Lower lobe of right lung (tissue), 2 donors: ENCODE results near the gene FARS2. TPM values are rescaled to one million over a fixed set of nuclear protein-coding genes. Genes with fewer than 3 reads are reported as not detected.

Experiments
- ATAC-seq, 2 donors: fragments of 200-7000 bp; cut with Tn5 transposase; one replicate each; pipeline ENCODE4 v1.9.1; 2020 to 2022; ENCODE audit warnings: mild to moderate bottlenecking in 2 of 2, moderate library complexity in 2 of 2
- DNase-seq: peaks from one replicate; pipeline ENCODE4 v3.0.0-alpha.2; 2020
- H3K27ac ChIP-seq: fragments of 200-600 bp; one replicate; pipeline ENCODE4 v1.8.0; 2022
- H3K27me3 ChIP-seq: fragments of 200-600 bp; one replicate; pipeline ENCODE4 v1.8.0; 2022; ENCODE audit warnings: low read depth
- H3K36me3 ChIP-seq: fragments of 200-600 bp; one replicate; pipeline ENCODE4 v1.8.0; 2022; ENCODE audit warnings: mild to moderate bottlenecking
- H3K4me1 ChIP-seq: fragments of 200-600 bp; one replicate; pipeline ENCODE4 v1.8.0; 2022
- H3K4me3 ChIP-seq: fragments of 200-600 bp; one replicate; pipeline ENCODE4 v1.8.0; 2022; ENCODE audit warnings: mild to moderate bottlenecking
- H3K9me3 ChIP-seq: fragments of 200-600 bp; one replicate; pipeline ENCODE4 v1.8.0; 2022
- CTCF ChIP-seq: fragments of 200-600 bp; IDR thresholded peaks from one replicate; pipeline ENCODE4 v1.8.0; 2022; ENCODE audit warnings: antibody characterized with exemption, mild to moderate bottlenecking
- intact Hi-C: fragments of 100-400 bp; cut with DNase I; formaldehyde crosslinking; loops from one replicate; pipeline ENCODE4 v1.11.0; 2022
- total RNA-seq: library from RNA; stranded (reverse); fragmentation: NEBNext Ultra II Directional; extraction: Animal tissue kit (Norgen Biotek cat#: 25700); gene quantifications from one replicate; pipeline ENCODE4 v1.2.1, GENCODE V29; 2021
- donor health status: DM: no; HTN: yes; CAD: no; lungs with severe emphysema.

The FARS2 gene
- total RNA-seq, 1 donor from 2014 or later: 17.0 TPM

- intact Hi-C loops: no loop called here
Observed at GRCh38 chr6:5663739-5664138, 402.4 kb downstream of the FARS2 start.

GRCh38 chr6:5664149-5664548 lies 402.8 kb downstream of the FARS2 start:
- H3K4me1 ChIP-seq: no peaks in the 10 kb centered on the region
- H3K4me3 ChIP-seq: no peak overlapping the region
- no peaks in the 10 kb centered on the region for H3K9me3 ChIP-seq
- no peak for DNase-seq
- no peak for TF ChIP-seq CTCF
- H3K27me3 ChIP-seq: no peaks in the 10 kb centered on the region
- intact Hi-C loops: no loop called here
- no peak overlapping the region for H3K27ac ChIP-seq
- H3K36me3 ChIP-seq: no peaks in the 10 kb centered on the region
- no peak for ATAC-seq

More at GRCh38 chr6:5663739-5664138, 402.4 kb downstream of the FARS2 start:
- Histone ChIP-seq H3K36me3 (no peaks in the 10 kb centered on the region), H3K4me3 (no peak overlapping the region), H3K9me3 (no peaks in the 10 kb centered on the region), H3K27me3 (no peaks in the 10 kb centered on the region), H3K27ac (no peak overlapping the region), H3K4me1 (no peaks in the 10 kb centered on the region)
- TF ChIP-seq CTCF: no peak
- DNase-seq: no peak
- peak in 1 of 2 donors; percentile 15 for ATAC-seq

DNA sequence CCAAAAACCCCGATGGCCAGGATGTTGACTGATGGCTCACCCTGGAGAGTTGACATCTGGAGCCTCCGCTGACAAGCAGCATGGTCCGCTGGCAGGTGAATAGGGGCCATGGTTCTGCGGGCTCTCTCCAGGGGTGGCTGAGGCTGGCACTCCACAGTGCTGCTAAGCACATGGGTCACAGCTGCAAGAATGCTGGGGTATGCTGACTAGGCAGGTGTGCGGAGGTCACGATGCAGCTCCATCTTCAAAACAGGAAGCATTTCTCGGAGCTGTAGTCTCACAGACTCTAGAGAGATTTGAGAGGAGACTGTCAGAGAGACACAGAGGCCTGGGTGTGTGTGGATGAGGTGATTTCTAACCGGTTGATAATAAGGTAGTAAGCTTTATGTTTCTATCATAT lies 403.9 kb downstream of the FARS2 start:
- intact Hi-C loops: no loop called here
- no peaks in the 10 kb centered on the region for H3K36me3 ChIP-seq
- H3K9me3 ChIP-seq: no peaks in the 10 kb centered on the region
- ATAC-seq: no peak
- no peak for TF ChIP-seq CTCF
- H3K4me3 ChIP-seq: no peak overlapping the region
- DNase-seq: no peak
- H3K4me1 ChIP-seq: no peaks in the 10 kb centered on the region
- H3K27ac ChIP-seq: no peak overlapping the region
- H3K27me3 ChIP-seq: no peaks in the 10 kb centered on the region

GRCh38 chr6:5665667-5666066 lies 404.4 kb downstream of the FARS2 start:
- intact Hi-C loops: no loop called here
- no peak for TF ChIP-seq CTCF
- H3K36me3 ChIP-seq: no peaks in the 10 kb centered on the region
- DNase-seq (no peak), ATAC-seq (no peak)
- H3K4me3 ChIP-seq: no peak overlapping the region
- no peaks in the 10 kb centered on the region for H3K27me3 ChIP-seq
- H3K27ac ChIP-seq: no peak overlapping the region
- H3K4me1 ChIP-seq: no peaks in the 10 kb centered on the region
- H3K9me3 ChIP-seq: no peaks in the 10 kb centered on the region

- intact Hi-C loops: no loop called here
- no peak overlapping the region for H3K4me3 ChIP-seq
- DNase-seq (no peak), ATAC-seq (no peak)
- H3K27me3 ChIP-seq: no peaks in the 10 kb centered on the region
- no peaks in the 10 kb centered on the region for H3K36me3 ChIP-seq
- H3K27ac ChIP-seq: no peak overlapping the region
- H3K9me3 ChIP-seq: no peaks in the 10 kb centered on the region
- peaks cover 7% of the 10 kb centered on the region for H3K4me1 ChIP-seq
- TF ChIP-seq CTCF: no peak
Observed at GRCh38 chr6:5666695-5667094, 405.4 kb downstream of the FARS2 start.

DNA sequence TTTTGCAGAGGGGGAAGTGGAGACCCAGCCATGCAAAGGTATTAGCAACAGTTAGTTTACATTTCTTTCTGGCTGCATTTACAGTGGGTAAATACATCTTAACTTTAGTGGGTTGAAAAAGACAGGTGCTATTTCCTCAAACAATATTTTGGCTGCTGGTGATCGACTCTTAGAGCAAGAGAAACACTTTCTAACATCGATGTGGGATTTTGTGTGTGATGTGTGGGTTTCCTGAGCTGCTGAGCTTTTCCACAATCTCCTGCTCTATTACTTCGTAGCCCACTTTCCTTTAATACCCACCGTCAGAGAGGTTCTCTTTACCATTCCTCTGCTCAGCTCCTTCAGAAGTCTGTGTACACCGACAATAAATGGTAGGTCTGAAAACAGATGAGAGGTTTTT lies 406.4 kb downstream of the FARS2 start:
- no peak for TF ChIP-seq CTCF
- no peak overlapping the region for H3K4me3 ChIP-seq
- no peaks in the 10 kb centered on the region for H3K27me3 ChIP-seq
- no peak overlapping the region for H3K27ac ChIP-seq
- H3K36me3 ChIP-seq: no peaks in the 10 kb centered on the region
- H3K9me3 ChIP-seq: no peaks in the 10 kb centered on the region
- intact Hi-C loops: no loop called here
- H3K4me1 ChIP-seq: peaks cover 17% of the 10 kb centered on the region
- no peak for DNase-seq
- ATAC-seq: no peak
